ENCODE data around the gene TNP1.

The TNP1 gene

GRCh38 chr2:216875862-216876261, 16.0 kb upstream of the TNP1 start:
- DNase-seq (ENCODE audit: low read depth in 2 of 2, low spot score in 1 of 2) = no peak

GRCh38 chr2:216873573-216873972, 13.7 kb upstream of the TNP1 start:
- DNase-seq (ENCODE audit: low read depth in 2 of 2, low spot score in 1 of 2) = no peak

- no peak for DNase-seq (ENCODE audit: low read depth in 2 of 2, low spot score in 1 of 2)
Measured at GRCh38 chr2:216872624-216873023, 12.8 kb upstream of the TNP1 start.

- DNase-seq (ENCODE audit: low read depth in 2 of 2, low spot score in 1 of 2) = no peak
Measured at GRCh38 chr2:216872040-216872439, 12.2 kb upstream of the TNP1 start.

- no peak for DNase-seq (ENCODE audit: low read depth in 2 of 2, low spot score in 1 of 2)
Measured at GRCh38 chr2:216871333-216871934, 11.6 kb upstream of the TNP1 start.

GRCh38 chr2:216870508-216871332, 10.9 kb upstream of the TNP1 start:
- DNase-seq (ENCODE audit: low read depth in 2 of 2, low spot score in 1 of 2) = no peak

GRCh38 chr2:216866515-216867095, 6.7 kb upstream of the TNP1 start:
- DNase-seq (ENCODE audit: low read depth in 2 of 2, low spot score in 1 of 2) = no peak

- DNase-seq (ENCODE audit: low read depth in 2 of 2, low spot score in 1 of 2) = no peak
Measured at GRCh38 chr2:216865658-216866057, 5.8 kb upstream of the TNP1 start.

- DNase-seq (ENCODE audit: low read depth in 2 of 2, low spot score in 1 of 2) = no peak
Measured at GRCh38 chr2:216863946-216864345, 4.1 kb upstream of the TNP1 start.

GRCh38 chr2:216862628-216863398, 2.9 kb upstream of the TNP1 start:
- DNase-seq (ENCODE audit: low read depth in 2 of 2, low spot score in 1 of 2) = no peak

- no peak for DNase-seq (ENCODE audit: low read depth in 2 of 2, low spot score in 1 of 2)
Measured at GRCh38 chr2:216860426-216861137, 718 bp upstream of the TNP1 start.

- no peak for DNase-seq (ENCODE audit: low read depth in 2 of 2, low spot score in 1 of 2)
Measured at GRCh38 chr2:216858312-216858711, 1.6 kb downstream of the TNP1 start.

GRCh38 chr2:216857131-216857550, 2.7 kb downstream of the TNP1 start:
- no peak for DNase-seq (ENCODE audit: low read depth in 2 of 2, low spot score in 1 of 2)

GRCh38 chr2:216856406-216857065, 3.3 kb downstream of the TNP1 start:
- no peak for DNase-seq (ENCODE audit: low read depth in 2 of 2, low spot score in 1 of 2)

- DNase-seq (ENCODE audit: low read depth in 2 of 2, low spot score in 1 of 2) = no peak
Measured at GRCh38 chr2:216855605-216856004, 4.3 kb downstream of the TNP1 start.

GRCh38 chr2:216855079-216855478, 4.8 kb downstream of the TNP1 start:
- no peak for DNase-seq (ENCODE audit: low read depth in 2 of 2, low spot score in 1 of 2)

- DNase-seq (ENCODE audit: low read depth in 2 of 2, low spot score in 1 of 2) = no peak
Measured at GRCh38 chr2:216851486-216852090, 8.3 kb downstream of the TNP1 start.

- no peak for DNase-seq (ENCODE audit: low read depth in 2 of 2, low spot score in 1 of 2)
Measured at GRCh38 chr2:216850665-216851322, 9.1 kb downstream of the TNP1 start.

GRCh38 chr2:216849987-216850386, 9.9 kb downstream of the TNP1 start:
- DNase-seq (ENCODE audit: low read depth in 2 of 2, low spot score in 1 of 2) = no peak

GRCh38 chr2:216845426-216845825, 14.4 kb downstream of the TNP1 start:
- DNase-seq (ENCODE audit: low read depth in 2 of 2, low spot score in 1 of 2) = no peak

Measured in stimulated activated CD8-positive, alpha-beta memory T cell treated with anti-CD3 and anti-CD28 coated beads, Interleukin-4, amount 100 ng/mL, for 1 hour (primary cell).